ENCODE data around the gene TOR1AIP2.
A peak's percentile ranks its signal among the peaks of the same experiment; 100 is the strongest.

TOR1AIP2 gene

DNA sequence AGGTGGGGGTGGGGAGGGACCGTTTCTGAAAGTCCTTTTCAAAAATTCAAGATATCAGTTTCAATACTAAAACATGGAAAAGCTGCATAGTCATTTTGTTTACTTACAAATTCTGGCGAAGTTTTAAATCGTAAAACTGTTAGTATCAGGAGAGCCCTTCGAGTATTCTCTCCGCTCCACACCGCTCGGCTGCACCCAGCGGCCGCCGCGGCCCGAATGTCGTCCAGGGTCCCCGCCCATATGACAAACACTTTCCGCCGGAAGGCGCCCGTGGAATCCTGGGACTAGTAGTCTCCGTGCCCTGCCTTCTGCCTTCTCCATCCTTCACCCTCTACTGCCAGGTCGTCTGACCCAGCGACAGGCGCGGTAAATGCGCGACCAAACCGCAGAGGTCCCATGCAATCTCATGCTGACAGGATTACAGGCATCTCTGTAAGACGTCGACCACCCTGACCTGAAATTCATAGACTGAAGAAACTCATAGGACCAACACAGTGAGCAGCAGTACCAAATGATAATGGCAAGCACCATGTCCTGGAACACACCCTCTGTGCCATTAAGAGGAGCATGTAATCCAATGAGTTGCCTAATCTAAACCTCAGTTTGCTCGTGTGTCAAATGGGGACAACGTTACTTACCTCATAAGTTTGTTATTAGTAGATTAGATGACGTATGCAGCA lies at the start of gene TOR1AIP2:
Gene TOR1AIP2 (minus strand): TSS at position 218 of the 680 bp plus-strand sequence. CDS start 25,138 bp downstream, outside the sequence.
- TF ChIP-seq ZNF274 (IDR thresholded peaks at IDR 0.05; ENCODE audit: low read depth, low read length), result no peak
- H3K4me3 ChIP-seq (ENCODE audit: low read length), result peak within 1 kb of the TSS; percentile 99

DNA sequence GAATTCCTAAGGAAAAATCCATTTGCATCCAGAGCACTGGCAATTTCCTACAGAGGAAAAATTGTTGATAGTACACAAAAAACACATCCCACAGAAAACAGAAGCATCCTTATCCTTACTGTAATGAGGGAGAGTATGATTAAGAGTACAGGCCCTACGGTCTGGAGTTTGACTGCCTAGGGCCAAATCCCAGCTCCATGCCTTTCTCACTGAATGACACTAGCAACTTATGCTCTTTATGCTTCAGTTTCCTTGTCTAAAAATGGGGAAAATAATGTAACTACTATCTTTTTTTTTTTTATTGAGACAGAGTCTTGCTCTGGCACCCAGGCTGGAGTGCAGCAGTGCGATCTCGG lies 49.2 kb upstream of the TOR1AIP2 start:
- H3K4me3 ChIP-seq (ENCODE audit: low read length), result no peak overlapping the region

DNA sequence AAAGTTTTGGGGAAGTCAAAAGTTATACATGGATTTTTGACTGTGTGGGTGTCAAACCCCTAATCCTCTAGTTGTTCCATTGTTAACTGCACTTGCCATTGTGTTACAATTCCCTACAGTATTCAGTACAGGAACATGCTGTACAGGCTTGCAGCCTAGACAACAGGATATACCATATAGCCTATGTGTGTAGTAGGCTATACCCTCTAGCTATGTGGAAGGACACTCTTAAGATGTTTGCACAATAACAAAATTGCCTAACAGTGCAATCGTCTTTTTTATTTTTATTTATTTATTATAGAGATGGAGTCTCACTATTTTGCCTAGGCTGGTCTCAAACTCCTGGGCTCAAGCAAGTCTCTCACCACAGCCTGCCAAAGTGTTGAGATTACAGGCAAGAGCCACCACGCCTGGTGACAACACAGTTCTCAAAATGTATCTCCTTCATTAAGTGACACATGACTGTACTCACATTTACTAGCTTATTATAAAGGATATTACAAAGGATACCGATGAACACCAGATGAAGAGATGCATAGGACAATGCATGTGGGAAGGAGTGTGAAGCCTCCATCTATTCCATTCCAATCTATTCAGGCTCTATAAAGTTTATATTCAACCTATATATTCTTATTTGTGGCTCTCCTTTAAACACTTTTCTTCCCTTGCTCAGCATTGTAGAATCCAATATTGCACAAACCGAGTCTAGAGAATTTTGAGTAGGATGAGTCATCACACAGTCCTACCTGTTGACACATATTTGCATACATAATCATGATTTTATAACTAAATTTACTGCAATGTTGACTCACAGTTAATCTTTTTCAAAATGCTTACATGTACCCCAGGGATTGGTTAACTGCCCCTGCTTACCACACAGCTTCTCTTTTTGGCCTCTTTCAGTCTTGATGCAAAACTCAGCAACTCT lies 48.6 kb upstream of the TOR1AIP2 start:
- no peak overlapping the region for H3K4me3 ChIP-seq (ENCODE audit: low read length)
- no peak for TF ChIP-seq ZNF274 (IDR thresholded peaks at IDR 0.05; ENCODE audit: low read depth, low read length)

More for the DNA sequence above, 49.2 kb upstream of the TOR1AIP2 start:
- no peak for TF ChIP-seq ZNF274 (IDR thresholded peaks at IDR 0.05; ENCODE audit: low read depth, low read length)

DNA sequence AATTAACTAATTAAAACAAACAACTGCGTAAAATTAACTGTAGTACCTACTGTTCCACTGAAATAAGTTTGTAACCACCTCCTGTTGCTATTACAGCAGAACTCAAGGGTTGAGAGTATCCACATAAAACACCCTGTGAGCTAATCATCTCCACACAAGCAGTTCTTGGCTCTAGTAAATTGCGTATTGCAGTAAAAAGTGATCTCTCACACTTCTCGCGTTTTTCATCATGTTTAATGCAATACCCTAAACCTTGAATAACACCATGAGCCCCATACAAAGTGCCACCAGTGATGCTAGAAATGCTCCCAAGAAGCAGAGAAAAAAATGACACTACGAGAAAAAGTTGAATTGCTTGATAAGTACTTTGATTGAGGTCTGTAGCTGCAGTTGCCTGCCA lies 47.7 kb upstream of the TOR1AIP2 start:
- TF ChIP-seq ZNF274 (IDR thresholded peaks at IDR 0.05; ENCODE audit: low read depth, low read length), result no peak
- no peak overlapping the region for H3K4me3 ChIP-seq (ENCODE audit: low read length)

DNA sequence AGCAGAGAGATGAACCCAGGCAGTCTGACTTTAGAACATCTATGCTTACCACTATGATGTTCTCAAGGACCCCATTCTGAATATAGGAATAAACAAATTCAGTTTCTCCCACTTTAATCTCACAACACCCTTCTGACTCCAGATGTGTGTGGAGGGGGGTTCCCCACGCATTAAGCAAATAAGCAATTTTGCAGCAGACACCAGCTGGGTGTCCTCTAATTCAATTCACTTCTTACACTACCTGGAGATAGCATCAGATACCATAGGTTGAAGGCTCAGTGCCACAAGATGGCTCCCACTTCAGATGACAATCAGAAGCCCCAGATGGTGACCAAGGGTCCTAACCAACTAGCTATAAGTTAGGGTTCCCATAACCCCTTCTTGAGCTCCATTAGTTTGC lies 46.7 kb upstream of the TOR1AIP2 start:
- no peak overlapping the region for H3K4me3 ChIP-seq (ENCODE audit: low read length)
- no peak for TF ChIP-seq ZNF274 (IDR thresholded peaks at IDR 0.05; ENCODE audit: low read depth, low read length)

DNA sequence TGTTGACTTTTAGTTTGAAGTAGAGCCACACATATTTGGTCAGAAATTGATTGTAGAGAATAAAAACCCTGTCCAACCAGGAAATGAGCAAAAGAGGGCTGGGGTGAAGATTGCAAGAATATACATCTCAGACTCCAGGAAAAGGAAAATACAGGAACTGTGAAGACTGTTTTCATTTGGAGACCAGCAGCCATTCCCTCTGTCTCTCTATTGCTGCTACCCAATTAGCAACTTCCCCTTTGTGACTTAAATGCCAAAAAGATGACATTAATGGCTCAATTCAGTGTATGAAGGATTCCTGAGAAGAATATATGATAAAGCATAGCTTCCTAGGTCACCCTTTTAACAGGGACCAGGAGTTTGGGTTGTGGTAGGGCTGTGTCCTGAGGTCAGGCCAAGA lies 45.4 kb upstream of the TOR1AIP2 start:
- no peak overlapping the region for H3K4me3 ChIP-seq (ENCODE audit: low read length)
- no peak for TF ChIP-seq ZNF274 (IDR thresholded peaks at IDR 0.05; ENCODE audit: low read depth, low read length)

DNA sequence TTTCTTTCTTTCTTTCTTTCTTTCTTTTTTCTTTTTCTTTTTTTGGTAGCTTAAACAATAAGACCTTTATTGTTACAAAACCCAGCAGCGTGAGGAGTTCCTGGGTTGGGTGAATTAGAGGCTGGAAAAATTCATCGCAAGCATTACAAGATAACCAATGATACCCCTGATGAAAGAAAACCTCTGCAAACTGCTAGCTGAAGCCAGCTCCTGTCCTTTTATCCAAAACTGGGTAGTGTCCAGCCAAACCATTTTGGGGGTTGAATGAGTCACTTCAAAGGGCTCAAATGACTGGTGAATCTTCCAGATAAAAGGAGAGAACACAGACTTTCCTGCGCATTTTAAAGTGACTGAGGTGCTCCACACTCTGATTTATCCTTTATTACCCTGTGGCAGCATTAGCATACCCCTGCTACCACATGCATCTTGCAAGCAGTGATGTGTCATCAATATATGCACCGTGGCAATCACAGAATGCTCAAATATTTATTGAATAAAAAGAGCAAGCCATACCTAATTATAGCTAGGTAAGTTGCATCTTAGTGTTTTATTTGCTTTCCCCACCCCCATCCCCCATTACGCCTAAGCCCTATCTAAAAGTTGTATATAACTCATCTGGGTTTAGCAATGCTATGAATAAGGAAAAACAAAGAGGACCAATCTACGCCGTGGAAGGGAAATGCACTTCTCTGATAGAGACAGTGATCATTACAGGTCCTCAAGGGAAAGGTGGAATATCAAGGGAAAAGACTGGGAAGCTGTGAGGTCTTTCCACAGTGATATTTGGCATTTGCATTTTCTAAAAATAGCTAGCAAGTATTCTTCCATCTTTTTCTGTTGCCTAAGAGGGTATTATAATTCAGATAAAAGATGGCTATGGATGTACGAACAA lies 44.6 kb upstream of the TOR1AIP2 start:
- no peak for TF ChIP-seq ZNF274 (IDR thresholded peaks at IDR 0.05; ENCODE audit: low read depth, low read length)
- no peak overlapping the region for H3K4me3 ChIP-seq (ENCODE audit: low read length)

DNA sequence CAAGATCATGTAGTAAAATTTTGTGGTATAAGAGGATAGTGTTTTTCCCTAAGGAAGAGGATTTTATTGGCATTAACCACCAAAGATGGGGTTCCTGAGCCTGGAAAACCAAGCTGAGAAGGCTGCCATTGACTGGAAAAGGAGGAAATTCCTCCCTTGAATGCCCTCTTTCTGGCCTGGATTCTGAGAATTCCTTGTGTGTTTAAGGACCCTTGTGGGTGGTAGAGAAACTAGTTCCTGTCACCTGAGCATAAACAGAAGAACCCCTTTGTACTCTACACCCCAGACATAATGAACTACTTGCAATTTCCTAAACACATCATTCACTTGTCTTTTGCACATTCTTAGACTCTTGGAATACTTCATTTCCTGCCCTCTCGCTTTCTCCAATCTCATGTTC lies 43.9 kb upstream of the TOR1AIP2 start:
- no peak for TF ChIP-seq ZNF274 (IDR thresholded peaks at IDR 0.05; ENCODE audit: low read depth, low read length)
- no peak overlapping the region for H3K4me3 ChIP-seq (ENCODE audit: low read length)

DNA sequence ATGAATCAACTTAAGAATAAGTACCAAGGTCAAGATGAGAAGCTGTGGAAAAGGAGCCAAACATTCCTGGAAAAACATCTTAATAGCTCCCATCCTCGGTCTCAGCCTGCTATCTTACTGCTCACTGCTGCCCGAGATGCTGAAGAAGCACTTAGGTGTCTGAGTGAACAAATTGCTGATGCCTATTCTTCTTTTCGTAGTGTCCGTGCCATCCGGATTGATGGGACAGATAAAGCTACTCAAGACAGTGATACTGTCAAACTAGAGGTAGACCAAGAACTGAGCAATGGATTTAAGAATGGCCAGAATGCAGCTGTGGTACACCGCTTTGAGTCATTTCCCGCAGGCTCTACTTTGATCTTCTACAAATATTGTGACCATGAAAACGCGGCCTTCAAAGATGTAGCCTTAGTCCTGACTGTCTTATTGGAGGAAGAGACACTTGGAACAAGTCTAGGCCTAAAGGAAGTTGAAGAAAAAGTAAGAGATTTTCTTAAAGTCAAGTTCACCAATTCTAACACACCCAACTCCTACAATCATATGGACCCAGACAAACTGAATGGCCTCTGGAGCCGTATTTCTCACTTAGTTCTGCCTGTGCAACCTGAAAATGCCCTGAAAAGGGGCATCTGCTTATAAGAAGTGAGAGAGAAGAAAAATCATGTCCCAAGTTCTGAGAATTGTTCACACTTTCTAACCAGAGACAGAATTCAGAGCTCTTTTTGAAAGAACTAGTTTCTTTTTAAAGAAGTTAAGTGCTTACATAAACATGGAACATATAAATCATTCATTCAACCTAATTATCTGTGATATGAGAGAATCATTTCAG lies 40.2 kb upstream of the TOR1AIP2 start:
- no peak overlapping the region for H3K4me3 ChIP-seq (ENCODE audit: low read length)
- TF ChIP-seq ZNF274 (IDR thresholded peaks at IDR 0.05; ENCODE audit: low read depth, low read length), result no peak

DNA sequence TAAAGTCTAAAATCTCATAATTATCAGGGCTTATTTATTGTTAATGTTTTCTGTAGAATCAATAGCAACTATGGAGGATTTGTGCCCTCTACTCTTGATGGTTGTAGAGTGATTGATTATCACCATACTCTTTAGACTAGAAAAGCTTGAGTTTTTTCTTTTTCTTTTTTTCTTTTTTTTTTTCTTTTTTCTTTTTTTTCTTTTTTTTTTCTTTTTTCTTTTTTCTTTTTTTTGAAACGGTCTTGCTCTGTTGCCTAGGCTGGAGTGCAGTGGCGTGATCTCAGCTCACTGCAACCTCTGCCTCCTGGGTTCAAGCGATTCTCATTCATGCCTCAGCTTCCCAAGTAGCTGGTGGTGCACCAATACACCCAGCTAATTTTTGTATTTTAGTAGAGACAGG lies 34.2 kb upstream of the TOR1AIP2 start:
- no peak for TF ChIP-seq ZNF274 (IDR thresholded peaks at IDR 0.05; ENCODE audit: low read depth, low read length)
- H3K4me3 ChIP-seq (ENCODE audit: low read length), result no peak overlapping the region

DNA sequence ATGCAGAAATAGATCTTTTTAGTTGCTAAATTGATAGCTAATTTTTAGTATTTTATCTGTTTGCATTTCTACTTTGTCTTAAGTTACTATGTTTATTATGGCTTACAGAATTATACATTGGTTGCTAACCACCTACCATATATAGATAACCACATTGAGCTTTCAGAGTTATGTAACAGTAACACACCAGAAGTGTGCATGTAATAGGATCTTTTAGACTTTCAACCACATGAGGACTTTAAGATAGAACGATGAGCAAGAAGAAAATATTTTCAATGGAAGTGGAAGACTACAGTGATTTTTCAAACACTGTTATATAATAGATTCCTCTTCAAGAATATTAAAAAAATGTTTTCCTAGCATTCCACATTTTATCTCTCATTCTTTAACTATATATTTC lies 33.3 kb upstream of the TOR1AIP2 start:
- H3K4me3 ChIP-seq (ENCODE audit: low read length), result no peak overlapping the region
- TF ChIP-seq ZNF274 (IDR thresholded peaks at IDR 0.05; ENCODE audit: low read depth, low read length), result no peak

DNA sequence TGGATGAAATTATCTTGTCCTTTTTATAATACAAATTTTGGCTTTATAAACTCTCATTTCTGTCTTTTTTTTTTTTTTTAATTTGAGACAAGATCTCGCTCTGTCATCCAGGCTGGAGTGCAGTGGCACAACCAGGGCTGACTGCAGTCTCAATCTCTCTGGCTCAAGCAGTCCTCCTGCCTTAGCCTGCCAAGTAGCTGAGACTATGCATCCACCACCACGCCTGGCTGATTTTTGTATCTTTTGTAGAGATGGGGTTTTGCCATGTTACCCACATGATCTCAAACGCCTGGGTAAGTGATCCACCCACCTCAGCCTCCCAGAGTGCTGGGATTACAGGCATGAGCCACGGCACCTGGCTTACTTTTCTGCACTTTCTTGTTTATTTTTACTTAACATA lies 12.0 kb upstream of the TOR1AIP2 start:
- no peak for TF ChIP-seq ZNF274 (IDR thresholded peaks at IDR 0.05; ENCODE audit: low read depth, low read length)

DNA sequence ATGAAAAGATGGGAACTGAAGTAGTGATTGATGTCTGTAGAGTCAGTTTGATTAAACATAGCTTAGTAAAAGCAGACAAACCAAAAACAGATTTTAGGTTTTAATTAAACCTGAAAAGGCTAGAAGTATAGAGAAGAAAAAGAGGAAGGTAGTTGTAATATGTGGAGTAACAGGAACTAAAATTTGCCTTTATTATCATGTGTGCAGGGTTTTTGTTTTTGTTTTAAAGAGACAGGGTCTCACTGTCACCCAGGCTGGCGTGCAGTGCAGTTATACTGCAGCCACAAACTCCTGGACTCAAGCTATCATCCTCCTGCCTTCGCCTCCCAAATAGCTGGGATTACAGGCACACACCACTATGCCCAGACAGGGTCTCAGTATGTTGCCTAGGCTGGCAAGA lies 10.5 kb upstream of the TOR1AIP2 start:
- no peak for TF ChIP-seq ZNF274 (IDR thresholded peaks at IDR 0.05; ENCODE audit: low read depth, low read length)
- no peak overlapping the region for H3K4me3 ChIP-seq (ENCODE audit: low read length)

More for the DNA sequence above, 12.0 kb upstream of the TOR1AIP2 start:
- no peak overlapping the region for H3K4me3 ChIP-seq (ENCODE audit: low read length)

All from GM08714 (cell line).